HG03439 (cell line): Measurements from ENCODE around the gene MYMX.

ENCODE experiments used
- ATAC-seq: cut with Tn5 transposase; IDR thresholded peaks from one replicate; pipeline ENCODE4 v1.9.1; 2021; ENCODE audit warnings: mild to moderate bottlenecking, moderate library complexity; ENCODE audit not compliant: unreplicated experiment

MYMX gene

DNA sequence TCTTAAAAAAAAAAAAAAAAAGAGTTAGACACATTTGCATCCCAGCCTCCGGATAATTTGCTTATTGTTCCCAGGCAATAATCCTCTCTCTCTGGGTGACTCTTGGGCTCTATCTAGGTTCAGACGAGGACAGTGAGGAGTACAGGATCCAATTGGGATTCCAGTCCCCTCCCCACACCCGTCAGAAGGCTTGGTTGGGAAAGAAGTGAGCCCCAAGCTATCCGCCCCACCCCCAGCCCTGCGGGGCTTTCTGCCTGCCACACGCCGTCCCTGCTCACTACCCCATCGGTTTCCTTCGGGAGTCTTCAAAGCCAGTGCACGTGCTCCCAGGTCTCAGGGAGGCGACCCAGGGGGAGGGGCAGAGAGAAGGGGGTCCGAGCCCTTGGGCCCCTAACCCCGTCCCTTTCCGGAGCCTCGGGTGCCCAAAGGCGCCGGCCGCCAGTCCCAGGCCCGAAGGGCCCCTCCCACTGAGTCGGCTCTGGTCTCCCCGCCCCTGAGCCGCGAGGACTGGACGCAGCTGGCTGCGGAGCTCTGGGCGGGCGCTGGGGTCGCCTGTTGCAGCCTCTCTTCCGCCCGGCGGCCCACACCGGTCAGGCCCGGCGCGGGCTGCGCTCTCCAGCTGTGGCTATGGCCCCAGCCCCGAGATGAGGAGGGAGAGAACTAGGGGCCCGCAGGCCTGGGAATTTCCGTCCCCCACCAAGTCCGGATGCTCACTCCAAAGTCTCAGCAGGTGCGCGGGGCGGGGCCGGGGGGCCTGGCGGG, 2.5 kb downstream of the MYMX start:
- ATAC-seq: peak; percentile 47

GRCh38 chr6:44219815-44220784, 3.4 kb downstream of the MYMX start:
- ATAC-seq: no peak

- no peak for ATAC-seq
Measured at GRCh38 chr6:44220913-44221290, 4.2 kb downstream of the MYMX start.

- ATAC-seq: peak; percentile 42
Measured at GRCh38 chr6:44221291-44221960, 4.7 kb downstream of the MYMX start.

- ATAC-seq: no peak
Measured at GRCh38 chr6:44221961-44222335, 5.2 kb downstream of the MYMX start.

DNA sequence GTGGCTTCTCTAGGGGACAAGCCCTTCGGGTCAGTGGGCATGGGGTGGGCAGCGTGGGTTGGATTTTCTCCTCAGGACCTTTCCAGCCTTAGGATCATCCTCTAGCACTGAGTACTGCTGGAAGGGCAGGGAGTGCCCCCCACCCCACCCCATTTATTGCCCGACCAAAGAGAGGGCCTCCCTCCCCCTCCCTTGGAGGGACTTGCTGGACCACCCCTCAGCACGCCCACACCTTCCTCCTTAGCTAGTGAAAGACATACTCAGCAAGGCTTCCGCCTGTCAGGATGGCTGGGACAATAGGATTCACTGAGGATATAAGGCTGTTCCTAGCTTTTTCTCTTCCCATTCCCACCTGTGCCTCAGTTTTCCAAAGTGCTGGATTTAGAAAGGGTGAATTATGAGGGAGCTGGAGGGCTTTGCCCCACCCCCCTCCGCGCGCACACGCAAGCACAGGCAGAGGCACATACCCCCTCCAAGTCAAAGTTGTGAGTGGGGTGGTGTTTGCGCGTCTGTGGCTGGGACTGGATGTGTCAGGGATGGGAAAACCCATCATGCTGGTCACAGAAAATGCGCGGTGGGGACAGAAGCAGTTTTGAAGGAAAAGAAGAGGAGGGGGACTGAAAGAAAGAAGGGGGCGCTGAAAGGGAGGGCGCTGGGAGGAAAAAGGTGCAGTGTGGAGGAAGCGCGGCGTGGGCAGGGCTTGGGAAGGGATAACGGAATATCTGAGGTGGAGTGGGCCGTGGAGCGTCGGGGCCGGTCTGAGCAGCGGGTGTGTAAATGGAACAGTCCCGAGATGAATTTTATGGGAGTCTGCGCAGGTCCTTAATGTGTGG, 6.0 kb downstream of the MYMX start:
- ATAC-seq: no peak

GRCh38 chr6:44223319-44224028, 6.7 kb downstream of the MYMX start, which contains the start of gene SLC29A1:
SLC29A1 (plus strand) TSS chr6:44223595; CDS start chr6:44227314, 3,719 bp downstream.
- ATAC-seq: peak; percentile 41

- ATAC-seq: peak; percentile 2
Measured at GRCh38 chr6:44224029-44224964, 7.6 kb downstream of the MYMX start.

DNA sequence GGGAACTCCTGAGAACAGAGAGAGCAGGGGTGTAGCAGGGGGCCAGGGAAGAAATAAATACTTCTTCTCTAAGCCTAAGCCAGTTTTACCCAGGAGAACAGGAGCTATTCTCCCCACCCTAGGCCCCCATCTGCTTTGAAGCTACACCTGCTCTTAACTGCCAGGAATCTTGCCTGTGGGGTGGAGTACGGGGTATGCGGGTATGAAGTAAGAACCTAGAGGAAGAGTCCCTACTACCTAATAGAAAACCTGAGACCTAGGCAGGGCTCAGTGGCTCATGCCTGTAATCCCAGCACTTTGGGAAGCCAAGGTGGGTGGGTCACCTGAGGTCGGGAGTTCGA, 8.2 kb downstream of the MYMX start:
- no peak for ATAC-seq

GRCh38 chr6:44225579-44226325, 9.0 kb downstream of the MYMX start:
- ATAC-seq: no peak

DNA sequence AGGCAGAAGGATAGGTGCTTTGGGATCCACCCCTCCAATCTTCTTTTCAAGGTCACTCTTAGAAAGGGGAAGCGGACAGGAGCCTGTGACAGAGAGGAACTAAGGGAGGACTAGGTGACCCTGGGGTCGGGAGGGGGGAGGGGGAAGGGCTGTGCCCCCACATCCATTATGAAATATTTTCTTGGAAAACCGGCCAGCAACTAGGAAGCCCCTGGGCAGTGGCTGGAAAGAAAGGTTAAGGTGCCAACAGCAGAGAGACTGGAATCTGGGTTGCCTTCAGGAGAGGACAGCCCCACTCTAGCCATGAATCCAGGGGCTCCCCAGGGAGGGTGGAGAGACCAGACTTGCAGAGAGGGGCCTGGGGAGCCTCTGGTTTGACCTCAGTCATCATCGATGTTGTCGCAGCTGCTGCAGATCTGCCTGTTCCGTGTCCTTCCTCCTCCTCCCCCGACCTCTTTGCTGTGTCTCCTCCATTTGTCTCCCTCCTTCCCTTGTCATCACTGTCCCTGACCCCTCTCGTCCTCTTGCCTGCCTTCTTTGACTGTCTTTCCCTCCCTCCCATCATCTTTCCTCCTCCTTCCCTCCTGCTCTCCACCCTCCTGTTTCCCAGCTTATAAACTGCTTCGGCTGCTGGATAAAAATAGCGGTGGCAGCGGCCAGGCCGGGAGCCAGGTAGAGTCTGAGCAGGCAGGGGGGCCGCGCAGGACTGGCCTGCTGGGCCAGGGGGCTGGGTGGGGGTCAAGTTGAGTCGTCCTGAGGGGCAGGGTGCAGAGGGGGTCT, 9.8 kb downstream of the MYMX start:
- no peak for ATAC-seq

- ATAC-seq: no peak
Measured at GRCh38 chr6:44227148-44227793, 10.5 kb downstream of the MYMX start.

GRCh38 chr6:44228031-44228430, 11.3 kb downstream of the MYMX start:
- ATAC-seq: no peak

DNA sequence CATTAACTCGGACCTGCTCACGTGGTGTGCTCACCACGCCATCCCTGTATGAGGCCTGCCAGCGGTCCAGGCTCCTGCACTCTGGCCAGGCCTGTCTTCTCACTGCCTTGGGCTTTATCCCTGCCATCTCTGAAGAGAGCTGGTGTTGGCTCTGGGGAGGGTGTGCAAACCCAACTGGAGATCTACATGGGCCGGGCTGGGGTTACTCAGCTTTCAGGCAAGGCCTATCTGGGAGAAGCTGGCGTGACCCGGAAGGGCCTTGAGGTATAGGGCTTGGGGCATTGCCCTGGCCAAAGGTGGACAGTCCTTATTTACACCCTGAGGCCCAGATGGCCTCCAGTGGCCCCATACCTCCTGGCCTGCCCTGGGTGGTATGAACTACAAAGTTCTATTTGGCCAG, 11.7 kb downstream of the MYMX start:
- ATAC-seq: no peak

DNA sequence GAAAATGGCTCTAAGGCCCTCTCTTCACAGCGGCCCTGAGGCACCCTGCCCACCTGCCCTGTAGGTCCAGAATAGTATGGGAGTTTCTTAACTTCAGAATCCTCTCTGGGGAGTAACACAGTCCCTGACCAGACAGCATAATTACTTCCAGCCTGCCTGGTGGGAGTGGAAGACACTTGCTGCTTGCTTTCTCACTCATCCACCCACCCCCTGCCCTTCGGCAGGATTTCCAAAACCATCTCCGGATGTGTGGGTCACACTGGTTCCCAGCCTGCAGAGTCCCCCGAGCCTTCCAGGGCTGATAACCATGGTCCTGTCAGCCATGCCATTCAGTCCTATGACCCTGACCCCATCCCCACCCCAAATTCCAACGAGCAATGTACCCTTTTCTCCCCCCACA, 12.1 kb downstream of the MYMX start:
- no peak for ATAC-seq

GRCh38 chr6:44229376-44230033, 12.8 kb downstream of the MYMX start:
- ATAC-seq: no peak
